SK-N-MC (cell line): ENCODE measurements around the gene BTAF1.

ENCODE experiments used
- EZH2 ChIP-seq: fragments of 200-600 bp; sonication (generic); IDR thresholded peaks from one replicate; pipeline ENCODE4 v1.6.1; 2017; ENCODE audit warnings: antibody characterized with exemption
- FOXP2 ChIP-seq: optimal IDR thresholded peaks from 2 replicates; pipeline ENCODE3; 2011; ENCODE audit warnings: mild to moderate bottlenecking, moderate library complexity; ENCODE audit not compliant: insufficient read depth; ENCODE audit errors: extremely low read length, control extremely low read depth
- POLR2AphosphoS5 ChIP-seq: IDR thresholded peaks from 2 replicates; pipeline ENCODE4 v1.6.1; 2012; ENCODE audit warnings: mild to moderate bottlenecking, low read depth, low read length, borderline replicate concordance

DNA sequence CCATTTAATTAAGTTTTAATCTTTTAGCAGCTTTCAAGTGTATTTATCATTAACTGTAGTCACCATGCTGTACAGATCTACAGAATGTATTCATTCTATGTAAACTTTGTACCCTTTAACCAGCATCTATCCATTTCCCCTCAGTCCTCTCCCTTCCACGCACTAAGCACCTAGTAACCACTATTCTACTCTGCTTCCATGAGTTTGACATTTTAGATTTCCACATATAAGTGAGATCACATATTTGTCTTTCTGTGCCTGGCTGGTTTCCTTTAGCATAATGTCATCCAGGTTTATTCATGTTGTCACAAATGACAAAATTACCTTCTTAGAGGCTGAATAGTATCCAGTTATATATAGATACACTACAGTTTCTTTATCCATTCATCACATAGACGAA is 79.7 kb downstream of the BTAF1 start:
- TF ChIP-seq EZH2: no peak
- TF ChIP-seq POLR2AphosphoS5: no peak
- no peak for TF ChIP-seq FOXP2
